Esophagus muscularis mucosa (tissue), 4 donors: ENCODE data around the gene SMIM33. TPM values are rescaled to one million over a fixed set of nuclear protein-coding genes. Genes with fewer than 3 reads are reported as not detected.
A peak's percentile ranks its signal among the peaks of the same experiment; 100 is the strongest.
"Not testable (repeated sequence)": the region's sequence is repeated elsewhere in the genome, so short reads cannot be mapped to it uniquely, and the experiment has no call there.

Experiments used
- DNase-seq: peaks from one replicate; pipeline ENCODE4 v3.0.0-alpha.2; 2017; ENCODE audit errors: extremely low spot score
- H3K27ac ChIP-seq, 4 donors: fragments of 200-600 bp; sonication (generic); replicated peaks in 1 of 4; 1 replicate in 3 of 4; 2 replicates in 1 of 4; pipeline ENCODE4 v1.5.1; 2016 to 2019; ENCODE audit warnings: mild to moderate bottlenecking in 1 of 4
- H3K27me3 ChIP-seq, 4 donors: fragments of 200-600 bp; sonication (generic); one replicate each; pipeline versions ENCODE4 v1.5.1 to v1.6.0; 2016 to 2019
- H3K36me3 ChIP-seq, 4 donors: fragments of 200-600 bp; sonication (generic); one replicate each; pipeline ENCODE4 v1.5.1; 2016 to 2019
- H3K4me1 ChIP-seq, 4 donors: fragments of 200-600 bp; sonication (generic); one replicate each; pipeline ENCODE4 v1.5.1; 2016 to 2019
- H3K4me3 ChIP-seq, 4 donors: fragments of 200-600 bp; sonication (generic); 1 replicate in 2 of 4; 2 replicates in 2 of 4; pipeline ENCODE4 v1.5.1; 2016 to 2019; ENCODE audit warnings: mild to moderate bottlenecking in 4 of 4, moderate library complexity in 1 of 4
- H3K9me3 ChIP-seq, 4 donors: fragments of 200-600 bp; sonication (generic); 1 replicate in 3 of 4; 2 replicates in 1 of 4; pipeline ENCODE4 v1.5.1; 2016 to 2019
- CTCF ChIP-seq, 3 experiments: fragments of 200-600 bp in 2 of 3; fragments of 450-650 bp in 1 of 3; sonication (generic) in 2 of 3; IDR thresholded peaks; one replicate each; pipeline ENCODE4 v1.5.1; 2017 to 2019; ENCODE audit warnings: antibody characterized with exemption in 3 of 3, mild to moderate bottlenecking in 2 of 3, moderate library complexity in 1 of 3
- EP300 ChIP-seq: sonication (generic); formaldehyde crosslinking; IDR thresholded peaks from one replicate; pipeline ENCODE4 v1.6.1; 2017; ENCODE audit warnings: antibody characterized with exemption
- POLR2A ChIP-seq: fragments of 450-650 bp; IDR thresholded peaks from one replicate; pipeline ENCODE4 v1.6.1; 2017; ENCODE audit warnings: antibody characterized with exemption, moderate library complexity, mild to moderate bottlenecking, low read depth
- POLR2AphosphoS5 ChIP-seq, 2 donors: sonication (generic); formaldehyde crosslinking; IDR thresholded peaks; one replicate each; pipeline ENCODE4 v1.6.1; 2017; ENCODE audit warnings: antibody characterized with exemption in 2 of 2
- whole genome bisulfite sequencing: methylation state at CpG from one replicate; pipeline ENCODE4 v1.1.5; 2018; 5-methylcytosine and 5-hydroxymethylcytosine counted together
- intact Hi-C: fragments of 100-400 bp; cut with DNase I; formaldehyde crosslinking; loops from one replicate; pipeline ENCODE4 v1.15.1; 2023
- total RNA-seq, 4 donors: library from RNA; depleted of rRNA; stranded (reverse); fragments of >200 nt; gene quantifications; one replicate each; pipeline versions ENCODE4 v1.1.0 to v1.2.1, GENCODE V29; 2016

SMIM33 gene
- total RNA-seq, 4 donors from 2014 or later = not detected

- Histone ChIP-seq H3K27me3 (no peaks in the 10 kb centered on the region), H3K36me3 (peaks cover 0 to 32% (median 27%) of the 10 kb centered on the region in 4 donors), H3K4me1 (peaks cover 33 to 65% (median 53%) of the 10 kb centered on the region in 4 donors), H3K4me3 (peak within 1 kb of the TSS; percentile 52 to 67 (median 56)), H3K9me3 (no peaks in the 10 kb centered on the region), H3K27ac (peak within 1 kb of the TSS; percentile 84 to 95 (median 92))
- WGBS = 5% methylated on average over 16 of the region's 19 CpGs
- peak; percentile 32 to 79 for TF ChIP-seq POLR2AphosphoS5 (IDR thresholded peaks at IDR 0.05)
- no peak for TF ChIP-seq POLR2A
- TF ChIP-seq EP300 = peak; percentile 64
- no peak for TF ChIP-seq CTCF (IDR thresholded peaks at IDR 0.05)
- DNase-seq = peak; percentile 95
- intact Hi-C loops = no loop called here
Measured at GRCh38 chr5:139482050-139482889, 11.5 kb downstream of the SMIM33 start, which contains the start of gene STING1. TSS of gene STING1 (minus strand) at chr5:139482758. CDS start at chr5:139481704, 1,054 bp downstream.

GRCh38 chr5:139482890-139483208, 12.0 kb downstream of the SMIM33 start:
- not testable (repeated sequence) for DNase-seq

GRCh38 chr5:139486201-139486600, 15.4 kb downstream of the SMIM33 start:
- H3K9me3 ChIP-seq = no peaks in the 10 kb centered on the region
- no peak for TF ChIP-seq EP300
- no peak for TF ChIP-seq POLR2AphosphoS5 (IDR thresholded peaks at IDR 0.05)
- no peak for TF ChIP-seq POLR2A
- H3K36me3 ChIP-seq = no peaks in the 10 kb centered on the region
- H3K4me1 ChIP-seq = peaks cover 20 to 40% (median 26%) of the 10 kb centered on the region in 4 donors
- DNase-seq = no peak
- no peak overlapping the region for H3K27ac ChIP-seq
- intact Hi-C loops = no loop called here
- no peak overlapping the region for H3K4me3 ChIP-seq
- H3K27me3 ChIP-seq = no peaks in the 10 kb centered on the region
- WGBS = 77% methylated on average over 6 of the region's 7 CpGs

More at GRCh38 chr5:139482890-139483208, 12.0 kb downstream of the SMIM33 start:
- peaks cover 33 to 64% (median 53%) of the 10 kb centered on the region in 4 donors for H3K4me1 ChIP-seq
- peaks cover 0 to 26% (median 21%) of the 10 kb centered on the region in 4 donors for H3K36me3 ChIP-seq
- H3K4me3 ChIP-seq = peak overlapping the region; percentile 52 to 67 (median 56)
- H3K9me3 ChIP-seq, intact Hi-C loops, H3K27me3 ChIP-seq: not testable (repeated sequence)
- WGBS = 58% methylated on average over 6 of the region's 6 CpGs
- H3K27ac ChIP-seq = peak overlapping the region; percentile 84 to 95 (median 92)

- Histone ChIP-seq H3K4me3 (no peak overlapping the region), H3K9me3 (no peaks in the 10 kb centered on the region), H3K36me3 (no peaks in the 10 kb centered on the region), H3K4me1 (peaks cover 13 to 32% (median 22%) of the 10 kb centered on the region in 4 donors), H3K27ac (peak overlapping the region in 2 of 4 donors; percentile 28 to 60), H3K27me3 (no peaks in the 10 kb centered on the region)
- WGBS = 89% methylated on average over 3 of the region's 3 CpGs
- intact Hi-C loops = no loop called here
- DNase-seq = no peak
- TF ChIP-seq POLR2A = no peak
- TF ChIP-seq POLR2AphosphoS5 (IDR thresholded peaks at IDR 0.05) = no peak
- no peak for TF ChIP-seq EP300
- TF ChIP-seq CTCF (IDR thresholded peaks at IDR 0.05) = no peak
Measured at GRCh38 chr5:139488260-139488659, 17.5 kb downstream of the SMIM33 start.

GRCh38 chr5:139492700-139493192, 21.9 kb downstream of the SMIM33 start:
- Histone ChIP-seq H3K27ac (peak overlapping the region in 2 of 4 donors; percentile 52 to 56), H3K27me3 (no peaks in the 10 kb centered on the region), H3K36me3 (no peaks in the 10 kb centered on the region), H3K4me3 (peak overlapping the region in 1 of 4 donors; percentile 1), H3K9me3 (no peaks in the 10 kb centered on the region), H3K4me1 (peaks cover 12 to 16% (median 14%) of the 10 kb centered on the region in 4 donors)
- TF ChIP-seq EP300 = no peak
- peak in 1 of 3 experiments; percentile 22 for TF ChIP-seq CTCF (IDR thresholded peaks at IDR 0.05)
- no peak for TF ChIP-seq POLR2AphosphoS5 (IDR thresholded peaks at IDR 0.05)
- TF ChIP-seq POLR2A = no peak
- WGBS = 20% methylated on average over 6 of the region's 6 CpGs
- intact Hi-C loops = no loop called here
- no peak for DNase-seq
